HepG2 (cell line): ENCODE data around the gene SVOP. TPM values are rescaled to one million over a fixed set of nuclear protein-coding genes. Genes with fewer than 3 reads are reported as not detected.

ENCODE experiments used
- ATAC-seq: fragments of 200-7000 bp; cut with Tn5 transposase; 3 replicates; pipeline ENCODE4 v1.9.1; 2020; ENCODE audit warnings: mild to moderate bottlenecking, moderate library complexity
- BruUV-seq: library from RNA; stranded (reverse); fragments of 400-500 nt; replicated peaks from 2 replicates; lab custom pipeline; 2021; lab: Mats Ljungman, UMichigan
- CTCF ChIA-PET: fragments of 300-600 bp; formaldehyde crosslinking; extraction: SDS; loops from one replicate; lab custom pipeline; 2021; ENCODE audit warnings: low total read pairs, inconsistent platforms, low intra/inter-chr PET ratio; lab: Yijun Ruan, JAX
- POLR2A ChIA-PET: fragments of 350-600 bp; sonication (Branson Sonifier 250); formaldehyde crosslinking; loops from one replicate; lab custom pipeline; 2020; ENCODE audit warnings: antibody characterized with exemption, inconsistent platforms; lab: Yijun Ruan, JAX
- DNase-seq: peaks from one replicate; pipeline ENCODE4 v3.0.0-alpha.2; 2015; ENCODE audit warnings: low spot score
- FAIRE-seq: peaks from 3 replicates; lab custom pipeline; 2011; peaks lifted over from hg19 to GRCh38; lab: Jason Lieb, UNC
- H2AFZ ChIP-seq: one replicate; pipeline ENCODE4 v1.6.1; 2011; ENCODE audit warnings: low read length, inconsistent platforms
- H3K27ac ChIP-seq: fragments of 300-600 bp; 3 replicates; pipeline ENCODE4 v1.8.0; 2011; ENCODE audit warnings: mixed run types, mild to moderate bottlenecking, mixed read lengths, low read length, inconsistent platforms; ENCODE audit not compliant: insufficient read depth; ENCODE audit errors: extremely low read length
- H3K27me3 ChIP-seq, 2 experiments: fragments of 200-600 bp in 1 of 2; 2 replicates in 1 of 2; 3 replicates in 1 of 2; pipeline versions ENCODE4 v1.6.0 to v1.8.0; 2011; ENCODE audit warnings: low read length in 2 of 2, mild to moderate bottlenecking in 2 of 2, moderate library complexity in 2 of 2, inconsistent platforms in 1 of 2; ENCODE audit not compliant: insufficient read depth in 2 of 2, control insufficient read depth in 1 of 2
- H3K36me3 ChIP-seq, 2 experiments: fragments of 200-600 bp in 1 of 2; replicated peaks in 1 of 2; 2 replicates in 1 of 2; 3 replicates in 1 of 2; pipeline versions ENCODE4 v1.5.1 to v1.8.0; 2011; ENCODE audit warnings: low read length in 2 of 2, inconsistent platforms in 1 of 2; ENCODE audit not compliant: insufficient read depth in 2 of 2, control insufficient read depth in 1 of 2
- H3K4me1 ChIP-seq: 2 replicates; pipeline ENCODE4 v1.5.1; 2012; ENCODE audit warnings: low read length, inconsistent platforms; ENCODE audit not compliant: insufficient read depth
- H3K4me2 ChIP-seq: 2 replicates; pipeline ENCODE4 v1.6.0; 2011; ENCODE audit warnings: low read depth, low read length, inconsistent platforms
- H3K4me3 ChIP-seq, 3 experiments: fragments of 200-600 bp in 1 of 3; sonication (generic), shearing (Covaris generic) in 1 of 3; replicated peaks in 1 of 3; 2 replicates each; pipeline ENCODE4 v1.5.1; 2011 to 2016; ENCODE audit warnings: low read length in 3 of 3, inconsistent platforms in 2 of 3, low read depth in 2 of 3, mild to moderate bottlenecking in 2 of 3, control low read depth in 1 of 3, mixed read lengths in 1 of 3; ENCODE audit not compliant: insufficient read depth in 1 of 3
- H3K79me2 ChIP-seq: one replicate; pipeline ENCODE4 v1.6.1; 2011; ENCODE audit warnings: low read length, inconsistent platforms; ENCODE audit not compliant: insufficient read depth
- H3K9ac ChIP-seq: 2 replicates; pipeline ENCODE4 v1.6.0; 2011; ENCODE audit warnings: mild to moderate bottlenecking, low read depth, low read length, inconsistent platforms; ENCODE audit not compliant: insufficient read depth
- H3K9me3 ChIP-seq: 2 replicates; pipeline ENCODE4 v1.5.1; 2012; ENCODE audit warnings: mild to moderate bottlenecking, low read length
- H4K20me1 ChIP-seq: 2 replicates; pipeline ENCODE4 v1.6.0; 2011; ENCODE audit warnings: inconsistent platforms, mild to moderate bottlenecking, low read length, moderate library complexity; ENCODE audit not compliant: insufficient read depth
- PHB2 ChIP-seq: fragments of 450-650 bp; IDR thresholded peaks from 2 replicates; pipeline ENCODE4 v1.6.1; 2018; ENCODE audit not compliant: partially characterized antibody
- USF2 ChIP-seq, 2 experiments: sonication (generic) in 1 of 2; formaldehyde crosslinking in 1 of 2; IDR thresholded peaks; 2 replicates each; pipeline versions ENCODE4 v1.5.1 to v1.6.1; 2011 to 2020; ENCODE audit warnings: borderline replicate concordance in 1 of 2, low read depth in 1 of 2, low read length in 1 of 2, mild to moderate bottlenecking in 1 of 2, missing genetic modification reagents in 1 of 2, moderate library complexity in 1 of 2
- ZNF12 ChIP-seq: sonication (generic); formaldehyde crosslinking; IDR thresholded peaks from 2 replicates; pipeline ENCODE4 v1.5.0; 2020; ENCODE audit warnings: missing genetic modification reagents
- ZNF33A ChIP-seq: sonication (generic); formaldehyde crosslinking; IDR thresholded peaks from 2 replicates; pipeline ENCODE4 v1.5.1; 2020; ENCODE audit warnings: missing genetic modification reagents, mild to moderate bottlenecking, moderate library complexity, borderline replicate concordance
- ZNF530 ChIP-seq: sonication (generic); formaldehyde crosslinking; IDR thresholded peaks from 2 replicates; pipeline ENCODE4 v1.5.0; 2020; ENCODE audit warnings: low read depth, mild to moderate bottlenecking, missing genetic modification reagents
- ZNF749 ChIP-seq: sonication (generic); formaldehyde crosslinking; IDR thresholded peaks from 2 replicates; pipeline ENCODE4 v1.8.0; 2022; ENCODE audit warnings: mild to moderate bottlenecking, missing genetic modification reagents, moderate library complexity, borderline replicate concordance
- WGBS: methylation state at CpG from one replicate; pipeline ENCODE4 v1.1.6; 2017; ENCODE audit warnings: low lambda C conversion rate; 5-methylcytosine and 5-hydroxymethylcytosine counted together
- in situ Hi-C: cut with HindIII; loops from 2 replicates; pipeline ENCODE4 v1.10.0; 2017; ENCODE audit warnings: low pct_unique_long_range_greater_than_20kb; ENCODE audit not compliant: extremely low pct_ligation_motif_present
- intact Hi-C: fragments of 100-400 bp; cut with micrococcal nuclease; formaldehyde crosslinking; loops from one replicate; pipeline ENCODE4 v1.10.0; 2022; ENCODE audit not compliant: unreplicated experiment
- polyA plus RNA-seq, 8 experiments: library from polyadenylated mRNA; depleted of rRNA in 3 of 8; stranded (reverse) in 7 of 8; unstranded in 1 of 8; fragments of >200 nt; fragmentation: Illumina TruSeq in 4 of 8; extraction: Trizol in 4 of 8; gene quantifications; 2 replicates each; pipeline versions ENCODE4 v1.2.1 to v1.2.3, GENCODE V29; 2011 to 2016; ENCODE audit warnings: low read depth in 4 of 8, missing spikeins in 1 of 8, mixed read lengths in 1 of 8; ENCODE audit not compliant: insufficient read depth in 1 of 8
- total RNA-seq, 5 experiments: library from RNA; depleted of rRNA; stranded (reverse); fragments of >200 nt; fragmentation: Illumina TruSeq; extraction: Trizol; gene quantifications; 2 replicates each; pipeline ENCODE4 v1.2.3, GENCODE V29; 2016; ENCODE audit warnings: low read depth in 1 of 5

SVOP gene
- total and polyA plus RNA-seq, 2 of the 13 experiments (the other 11 are each of a cell fraction or from before 2014, with no cell fraction given): not detected

GRCh38 chr12:108875280-108875679, 145.6 kb downstream of the SVOP start:
- FAIRE-seq: no peak
- ChIA-PET POLR2A (no interaction called here), CTCF (no interaction called here)
- no peaks in the 10 kb centered on the region for H3K36me3 ChIP-seq
- no peak overlapping the region for H3K4me2 ChIP-seq
- H3K27me3 ChIP-seq: no peaks in the 10 kb centered on the region
- H3K4me3 ChIP-seq: no peak overlapping the region
- peaks cover 33% of the 10 kb centered on the region for H3K4me1 ChIP-seq
- H2AFZ ChIP-seq: no peak overlapping the region
- H4K20me1 ChIP-seq: no peaks in the 10 kb centered on the region
- DNase-seq: no peak
- TF ChIP-seq PHB2 (no peak), ZNF749 (CRISPR knock-in tag) (no peak), USF2 (IDR thresholded peaks at IDR 0.05; ENCODE audit: low read depth, low read length) (no peak), USF2 (CRISPR knock-in tag; IDR thresholded peaks at IDR 0.05; ENCODE audit: borderline replicate concordance) (no peak), ZNF12 (CRISPR knock-in tag) (no peak), ZNF530 (CRISPR knock-in tag) (no peak), ZNF33A (CRISPR knock-in tag) (no peak)
- in situ Hi-C loops (no loop called here), intact Hi-C loops (no loop called here)
- no peak for ATAC-seq
- no peak overlapping the region for H3K9ac ChIP-seq
- no peaks in the 10 kb centered on the region for H3K79me2 ChIP-seq
- WGBS: 3% methylated on average over 1 of the region's 1 CpG
- H3K9me3 ChIP-seq: no peaks in the 10 kb centered on the region
- BruUV-seq: no TSS peak
- no peak overlapping the region for H3K27ac ChIP-seq
